ENCODE data around the gene INTS3.

INTS3 gene

GRCh38 chr1:153727463-153728304 lies at the start of gene INTS3:
Gene INTS3, plus strand, starts transcription at chr1:153728050. Its CDS starts 585 bp downstream, at chr1:153728635.
- peak; percentile 98 for DNase-seq (ENCODE audit: low spot score)

GRCh38 chr1:153678519-153679336 lies 49.1 kb upstream of the INTS3 start, which contains the start of gene NPR1:
Gene NPR1, plus strand, starts transcription at chr1:153678688. Its CDS starts 421 bp downstream, at chr1:153679109.
- DNase-seq (ENCODE audit: low spot score) = peak; percentile 62

GRCh38 chr1:153679337-153680119 lies 48.3 kb upstream of the INTS3 start:
- DNase-seq (ENCODE audit: low spot score) = no peak

GRCh38 chr1:153680120-153680403 lies 47.8 kb upstream of the INTS3 start:
- no peak for DNase-seq (ENCODE audit: low spot score)

GRCh38 chr1:153682730-153683129 lies 45.1 kb upstream of the INTS3 start:
- DNase-seq (ENCODE audit: low spot score) = no peak

GRCh38 chr1:153683854-153684253 lies 44.0 kb upstream of the INTS3 start:
- DNase-seq (ENCODE audit: low spot score) = peak; percentile 63

GRCh38 chr1:153684892-153685291 lies 43.0 kb upstream of the INTS3 start:
- no peak for DNase-seq (ENCODE audit: low spot score)

GRCh38 chr1:153685544-153686340 lies 42.1 kb upstream of the INTS3 start:
- no peak for DNase-seq (ENCODE audit: low spot score)

GRCh38 chr1:153687346-153688125 lies 40.3 kb upstream of the INTS3 start:
- DNase-seq (ENCODE audit: low spot score) = no peak

- no peak for DNase-seq (ENCODE audit: low spot score)
Measured at GRCh38 chr1:153688276-153688675, 39.6 kb upstream of the INTS3 start.

GRCh38 chr1:153688736-153689328 lies 39.0 kb upstream of the INTS3 start:
- DNase-seq (ENCODE audit: low spot score) = no peak

GRCh38 chr1:153693466-153693865 lies 34.4 kb upstream of the INTS3 start:
- DNase-seq (ENCODE audit: low spot score) = no peak

GRCh38 chr1:153696741-153697140 lies 31.1 kb upstream of the INTS3 start:
- DNase-seq (ENCODE audit: low spot score) = no peak

GRCh38 chr1:153697191-153698019 lies 30.4 kb upstream of the INTS3 start:
- DNase-seq (ENCODE audit: low spot score) = no peak

GRCh38 chr1:153698020-153698922 lies 29.6 kb upstream of the INTS3 start:
- DNase-seq (ENCODE audit: low spot score) = no peak

- DNase-seq (ENCODE audit: low spot score) = peak; percentile 58
Measured at GRCh38 chr1:153698923-153699714, 28.7 kb upstream of the INTS3 start.

- DNase-seq (ENCODE audit: low spot score) = no peak
Measured at GRCh38 chr1:153699768-153700167, 28.1 kb upstream of the INTS3 start.

GRCh38 chr1:153705484-153705883 lies 22.4 kb upstream of the INTS3 start:
- DNase-seq (ENCODE audit: low spot score) = no peak
